ENCODE results near the gene FMNL2.
A peak's percentile ranks its signal among the peaks of the same experiment; 100 is the strongest.

The FMNL2 gene

DNA sequence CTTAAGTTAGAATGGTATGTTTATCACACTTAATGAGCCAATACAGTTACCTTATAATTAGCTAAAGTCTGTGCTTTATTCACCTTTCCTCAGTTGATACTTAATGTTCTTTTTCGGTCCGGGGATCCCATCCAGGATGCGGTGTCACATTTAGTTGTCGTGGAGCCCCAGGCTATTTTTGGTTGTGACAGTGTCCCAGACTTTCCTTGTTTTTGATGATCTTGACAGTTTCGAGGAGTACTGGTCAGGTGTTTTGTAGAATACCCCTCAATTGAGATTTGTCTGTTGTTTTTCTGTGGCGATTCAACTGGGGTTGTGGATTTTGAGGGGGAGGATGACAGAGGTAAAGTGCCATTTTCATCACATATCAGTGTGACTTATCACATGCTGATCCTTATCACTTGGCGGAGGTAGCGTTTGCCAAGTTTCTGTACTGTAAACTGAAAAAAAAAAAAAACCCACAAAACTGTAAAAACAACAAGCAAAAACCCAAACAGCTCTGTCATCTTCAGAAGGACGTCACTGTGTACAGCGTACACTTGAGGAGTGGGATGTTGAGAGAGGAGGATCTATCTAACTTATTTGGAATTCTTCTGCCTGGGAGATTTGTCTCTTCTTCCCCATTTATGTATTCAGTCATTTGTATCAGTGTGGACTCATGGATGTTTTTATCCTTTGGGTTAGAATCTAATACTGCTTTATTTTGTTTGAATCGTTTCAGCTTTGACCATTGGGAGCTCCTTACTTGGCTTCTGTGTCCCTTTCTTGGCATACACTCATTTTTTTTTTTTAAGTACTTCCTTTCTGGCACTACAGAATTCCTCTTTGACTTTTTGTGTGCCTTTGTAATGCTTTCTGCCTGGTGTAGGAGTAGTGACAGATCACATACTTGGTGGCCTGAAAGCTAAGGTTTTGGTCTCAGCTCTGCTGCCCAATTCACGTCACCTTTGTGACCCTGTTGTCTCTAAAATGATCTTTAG, 68.1 kb downstream of the FMNL2 start:
- ChIA-PET CTCF (interaction anchor here (0.7 to 1.8 kb wide), 2 partner anchors 29 to 233 kb away, joined by 3 to 4 read pairs; no protein-coding TSS in a partner anchor), POLR2A (interaction anchor here (1.1 kb wide), 1 partner anchor 9 kb away, joined by 3 read pairs; no protein-coding TSS in a partner anchor)
- TF ChIP-seq KLF16 (tag by site-specific recombination; IDR thresholded peaks at IDR 0.05) (no peak), ZNF239 (tag by site-specific recombination; IDR thresholded peaks at IDR 0.05) (no peak), KLF8 (tag by site-specific recombination; IDR thresholded peaks at IDR 0.05) (0 out of 2 replicates have a peak, but pooled peaks have one; percentile 19), ZBTB1 (tag by site-specific recombination; IDR thresholded peaks at IDR 0.05) (no peak), SP7 (tag by site-specific recombination; IDR thresholded peaks at IDR 0.05) (peak; percentile 24; the same call in 1 of the 2 replicates), ZNF600 (tag by site-specific recombination; IDR thresholded peaks at IDR 0.05) (peak; percentile 31; the same call in 1 of the 2 replicates), FEZF1 (tag by site-specific recombination; IDR thresholded peaks at IDR 0.05) (peak; percentile 39; the same call in 1 of the 2 replicates), ZFP3 (tag by site-specific recombination; IDR thresholded peaks at IDR 0.05; ENCODE audit: low read depth) (no peak), SCRT2 (tag by site-specific recombination; IDR thresholded peaks at IDR 0.05) (no peak), SP3 (tag by site-specific recombination; IDR thresholded peaks at IDR 0.05) (no peak), ZNF629 (tag by site-specific recombination; IDR thresholded peaks at IDR 0.05) (peak; percentile 51), ZNF366 (tag by site-specific recombination; conservative IDR thresholded peaks at IDR 0.05) (0 out of 2 replicates have a peak, but pooled peaks have one; percentile 24), ZNF132 (tag by site-specific recombination; IDR thresholded peaks at IDR 0.05; ENCODE audit: borderline replicate concordance) (no peak), ZEB2 (tag by site-specific recombination; IDR thresholded peaks at IDR 0.05) (0 out of 2 replicates have a peak, but pooled peaks have one; percentile 38), ZNF433 (tag by site-specific recombination; IDR thresholded peaks at IDR 0.05; ENCODE audit: low read depth) (no peak), MYNN (tag by site-specific recombination; IDR thresholded peaks at IDR 0.05; ENCODE audit: borderline replicate concordance) (no peak), ZNF529 (tag by site-specific recombination; IDR thresholded peaks at IDR 0.05; ENCODE audit: insufficient replicate concordance) (no peak)
- TF ChIP-seq, protein P1, sequence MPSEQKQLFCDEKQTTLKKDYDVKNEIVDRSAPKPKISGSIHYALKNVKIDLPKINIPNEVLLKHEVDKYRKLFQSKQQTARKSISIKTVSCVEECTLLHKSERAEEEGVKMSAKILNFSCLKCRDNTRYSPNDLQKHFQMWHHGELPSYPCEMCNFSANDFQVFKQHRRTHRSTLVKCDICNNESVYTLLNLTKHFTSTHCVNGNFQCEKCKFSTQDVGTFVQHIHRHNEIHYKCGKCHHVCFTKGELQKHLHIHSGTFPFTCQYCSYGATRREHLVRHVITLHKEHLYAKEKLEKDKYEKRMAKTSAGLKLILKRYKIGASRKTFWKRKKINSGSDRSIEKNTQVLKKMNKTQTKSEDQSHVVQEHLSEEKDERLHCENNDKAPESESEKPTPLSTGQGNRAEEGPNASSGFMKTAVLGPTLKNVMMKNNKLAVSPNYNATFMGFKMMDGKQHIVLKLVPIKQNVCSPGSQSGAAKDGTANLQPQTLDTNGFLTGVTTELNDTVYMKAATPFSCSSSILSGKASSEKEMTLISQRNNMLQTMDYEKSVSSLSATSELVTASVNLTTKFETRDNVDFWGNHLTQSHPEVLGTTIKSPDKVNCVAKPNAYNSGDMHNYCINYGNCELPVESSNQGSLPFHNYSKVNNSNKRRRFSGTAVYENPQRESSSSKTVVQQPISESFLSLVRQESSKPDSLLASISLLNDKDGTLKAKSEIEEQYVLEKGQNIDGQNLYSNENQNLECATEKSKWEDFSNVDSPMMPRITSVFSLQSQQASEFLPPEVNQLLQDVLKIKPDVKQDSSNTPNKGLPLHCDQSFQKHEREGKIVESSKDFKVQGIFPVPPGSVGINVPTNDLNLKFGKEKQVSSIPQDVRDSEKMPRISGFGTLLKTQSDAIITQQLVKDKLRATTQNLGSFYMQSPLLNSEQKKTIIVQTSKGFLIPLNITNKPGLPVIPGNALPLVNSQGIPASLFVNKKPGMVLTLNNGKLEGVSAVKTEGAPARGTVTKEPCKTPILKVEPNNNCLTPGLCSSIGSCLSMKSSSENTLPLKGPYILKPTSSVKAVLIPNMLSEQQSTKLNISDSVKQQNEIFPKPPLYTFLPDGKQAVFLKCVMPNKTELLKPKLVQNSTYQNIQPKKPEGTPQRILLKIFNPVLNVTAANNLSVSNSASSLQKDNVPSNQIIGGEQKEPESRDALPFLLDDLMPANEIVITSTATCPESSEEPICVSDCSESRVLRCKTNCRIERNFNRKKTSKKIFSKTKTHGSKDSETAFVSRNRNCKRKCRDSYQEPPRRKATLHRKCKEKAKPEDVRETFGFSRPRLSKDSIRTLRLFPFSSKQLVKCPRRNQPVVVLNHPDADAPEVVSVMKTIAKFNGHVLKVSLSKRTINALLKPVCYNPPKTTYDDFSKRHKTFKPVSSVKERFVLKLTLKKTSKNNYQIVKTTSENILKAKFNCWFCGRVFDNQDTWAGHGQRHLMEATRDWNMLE (tag by site-specific recombination; conservative IDR thresholded peaks at IDR 0.05; ENCODE audit: low read depth): 0 out of 2 replicates have a peak, but pooled peaks have one; percentile 20
- TF ChIP-seq, protein P2, sequence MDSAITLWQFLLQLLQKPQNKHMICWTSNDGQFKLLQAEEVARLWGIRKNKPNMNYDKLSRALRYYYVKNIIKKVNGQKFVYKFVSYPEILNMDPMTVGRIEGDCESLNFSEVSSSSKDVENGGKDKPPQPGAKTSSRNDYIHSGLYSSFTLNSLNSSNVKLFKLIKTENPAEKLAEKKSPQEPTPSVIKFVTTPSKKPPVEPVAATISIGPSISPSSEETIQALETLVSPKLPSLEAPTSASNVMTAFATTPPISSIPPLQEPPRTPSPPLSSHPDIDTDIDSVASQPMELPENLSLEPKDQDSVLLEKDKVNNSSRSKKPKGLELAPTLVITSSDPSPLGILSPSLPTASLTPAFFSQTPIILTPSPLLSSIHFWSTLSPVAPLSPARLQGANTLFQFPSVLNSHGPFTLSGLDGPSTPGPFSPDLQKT (IDR thresholded peaks at IDR 0.05; ENCODE audit: borderline replicate concordance, low read depth, low read length): no peak
- TF ChIP-seq, protein P3, sequence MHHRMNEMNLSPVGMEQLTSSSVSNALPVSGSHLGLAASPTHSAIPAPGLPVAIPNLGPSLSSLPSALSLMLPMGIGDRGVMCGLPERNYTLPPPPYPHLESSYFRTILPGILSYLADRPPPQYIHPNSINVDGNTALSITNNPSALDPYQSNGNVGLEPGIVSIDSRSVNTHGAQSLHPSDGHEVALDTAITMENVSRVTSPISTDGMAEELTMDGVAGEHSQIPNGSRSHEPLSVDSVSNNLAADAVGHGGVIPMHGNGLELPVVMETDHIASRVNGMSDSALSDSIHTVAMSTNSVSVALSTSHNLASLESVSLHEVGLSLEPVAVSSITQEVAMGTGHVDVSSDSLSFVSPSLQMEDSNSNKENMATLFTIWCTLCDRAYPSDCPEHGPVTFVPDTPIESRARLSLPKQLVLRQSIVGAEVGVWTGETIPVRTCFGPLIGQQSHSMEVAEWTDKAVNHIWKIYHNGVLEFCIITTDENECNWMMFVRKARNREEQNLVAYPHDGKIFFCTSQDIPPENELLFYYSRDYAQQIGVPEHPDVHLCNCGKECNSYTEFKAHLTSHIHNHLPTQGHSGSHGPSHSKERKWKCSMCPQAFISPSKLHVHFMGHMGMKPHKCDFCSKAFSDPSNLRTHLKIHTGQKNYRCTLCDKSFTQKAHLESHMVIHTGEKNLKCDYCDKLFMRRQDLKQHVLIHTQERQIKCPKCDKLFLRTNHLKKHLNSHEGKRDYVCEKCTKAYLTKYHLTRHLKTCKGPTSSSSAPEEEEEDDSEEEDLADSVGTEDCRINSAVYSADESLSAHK (tag by site-specific recombination; IDR thresholded peaks at IDR 0.05): peak; percentile 76
- TF ChIP-seq, protein P4, sequence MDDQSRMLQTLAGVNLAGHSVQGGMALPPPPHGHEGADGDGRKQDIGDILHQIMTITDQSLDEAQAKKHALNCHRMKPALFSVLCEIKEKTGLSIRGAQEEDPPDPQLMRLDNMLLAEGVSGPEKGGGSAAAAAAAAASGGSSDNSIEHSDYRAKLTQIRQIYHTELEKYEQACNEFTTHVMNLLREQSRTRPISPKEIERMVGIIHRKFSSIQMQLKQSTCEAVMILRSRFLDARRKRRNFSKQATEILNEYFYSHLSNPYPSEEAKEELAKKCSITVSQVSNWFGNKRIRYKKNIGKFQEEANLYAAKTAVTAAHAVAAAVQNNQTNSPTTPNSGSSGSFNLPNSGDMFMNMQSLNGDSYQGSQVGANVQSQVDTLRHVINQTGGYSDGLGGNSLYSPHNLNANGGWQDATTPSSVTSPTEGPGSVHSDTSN (CRISPR knock-in tag; IDR thresholded peaks at IDR 0.05): no peak
- no peak overlapping the region for H3K27ac ChIP-seq (ENCODE audit: extremely low read depth, low read depth, low read length)
- no peaks in the 10 kb centered on the region for H3K36me3 ChIP-seq (ENCODE audit: control insufficient read depth in 2 of 2, insufficient read depth in 1 of 2, low read length in 2 of 2)
- no peaks in the 10 kb centered on the region for H3K9me3 ChIP-seq (ENCODE audit: control insufficient read depth, insufficient read depth, low read depth, low read length)
- peaks cover 31% of the 10 kb centered on the region for H3K4me1 ChIP-seq (ENCODE audit: control insufficient read depth, insufficient read depth, low read length)
- H3K4me3 ChIP-seq (ENCODE audit: low read depth, low read length): no peak overlapping the region

Measured in HEK293 (cell line).